K562 (cell line): Measurements from ENCODE around the gene RCC2. TPM values are rescaled to one million over a fixed set of nuclear protein-coding genes. Genes with fewer than 3 reads are reported as not detected.

Experiments used
- ARID1B ChIP-seq: fragments of 450-650 bp; IDR thresholded peaks from 2 replicates; pipeline ENCODE4 v1.6.1; 2016; ENCODE audit warnings: antibody characterized with exemption, mild to moderate bottlenecking, inconsistent platforms
- ATF7 ChIP-seq: fragments of 450-650 bp; IDR thresholded peaks from 2 replicates; pipeline ENCODE4 v1.7.1; 2014; ENCODE audit warnings: mild to moderate bottlenecking, moderate library complexity
- CBX2 ChIP-seq: fragments of 200-600 bp; sonication (generic); IDR thresholded peaks from one replicate; pipeline ENCODE4 v1.6.1; 2012; ENCODE audit warnings: mild to moderate bottlenecking, low read length, inconsistent platforms; ENCODE audit not compliant: insufficient read depth, poor library complexity, severe bottlenecking
- CTBP1 ChIP-seq: fragments of 450-650 bp; IDR thresholded peaks from 2 replicates; pipeline ENCODE4 v1.6.1; 2016; ENCODE audit warnings: borderline replicate concordance
- CXXC5 ChIP-seq: fragments of 250-450 bp; sonication (Bioruptor Pico); IDR thresholded peaks from 2 replicates; pipeline ENCODE4 v1.8.0; 2022; ENCODE audit warnings: inconsistent platforms, mild to moderate bottlenecking, moderate library complexity
- ESRRA ChIP-seq: fragments of 450-650 bp; IDR thresholded peaks from 2 replicates; pipeline ENCODE4 v1.6.1; 2014; ENCODE audit warnings: low read depth, mild to moderate bottlenecking, moderate library complexity, borderline replicate concordance
- NR2C1 ChIP-seq, 2 experiments: fragments of 450-650 bp; IDR thresholded peaks; 2 replicates each; pipeline ENCODE4 v1.6.1; 2017; ENCODE audit warnings: mild to moderate bottlenecking in 2 of 2, antibody characterized with exemption in 1 of 2, inconsistent platforms in 1 of 2, missing compliant biosample characterization in 1 of 2, missing genetic modification characterization in 1 of 2
- NR2C2 ChIP-seq, 2 experiments: fragments of 200-800 bp in 1 of 2; sonication (Bioruptor generic) in 1 of 2; sonication (generic) in 1 of 2; formaldehyde crosslinking in 1 of 2; IDR thresholded peaks; 2 replicates each; pipeline versions ENCODE4 v1.6.1 to v1.8.0; 2016 to 2022; ENCODE audit warnings: mild to moderate bottlenecking in 1 of 2, missing compliant biosample characterization in 1 of 2, missing genetic modification characterization in 1 of 2, missing genetic modification reagents in 1 of 2
- NR4A1 ChIP-seq, 2 experiments: fragments of 250-450 bp in 1 of 2; fragments of 450-650 bp in 1 of 2; sonication (Bioruptor Pico) in 1 of 2; IDR thresholded peaks; 2 replicates each; pipeline versions ENCODE4 v1.4.0 to v1.6.1; 2016 to 2020; ENCODE audit warnings: mild to moderate bottlenecking in 2 of 2, missing compliant biosample characterization in 1 of 2, missing genetic modification characterization in 1 of 2, moderate library complexity in 1 of 2
- SMARCA4 ChIP-seq: fragments of 450-650 bp; IDR thresholded peaks from 2 replicates; pipeline ENCODE4 v1.6.1; 2016
- TEAD1 ChIP-seq, 2 experiments: fragments of 450-650 bp in 1 of 2; sonication (generic) in 1 of 2; formaldehyde crosslinking; IDR thresholded peaks; 2 replicates each; pipeline versions ENCODE4 v1.4.0 to v1.8.0; 2020 to 2022; ENCODE audit warnings: mild to moderate bottlenecking in 2 of 2, missing genetic modification reagents in 1 of 2
- polyA plus RNA-seq, 8 experiments: library from polyadenylated mRNA; depleted of rRNA in 4 of 8; stranded (reverse) in 5 of 8; unstranded in 3 of 8; fragments of >200 nt; fragmentation: Nextera tagmentation in 2 of 8; fragmentation: Illumina TruSeq in 1 of 8; extraction: Ambion mirVana in 2 of 8; extraction: Trizol in 1 of 8; gene quantifications; 2 replicates each; pipeline versions ENCODE4 v1.2.1 to v1.2.3, GENCODE V29; 2011 to 2014; ENCODE audit warnings: inconsistent platforms in 1 of 8, missing spikeins in 1 of 8
- total RNA-seq, 7 experiments: library from RNA; depleted of rRNA in 6 of 7; stranded (reverse); fragments of >200 nt in 6 of 7; fragmentation: Illumina TruSeq in 2 of 7; extraction: Trizol in 2 of 7; gene quantifications; 2 replicates each; pipeline versions ENCODE4 v1.2.1 to v1.2.3, GENCODE V29; 2011 to 2021; ENCODE audit warnings: low replicate concordance in 1 of 7
- TF ChIP-seq, protein P1 (sequence below): fragments of 450-650 bp; formaldehyde crosslinking; IDR thresholded peaks from 2 replicates; pipeline ENCODE4 v1.4.0; 2020; ENCODE audit warnings: mild to moderate bottlenecking, moderate library complexity
- TF ChIP-seq, protein P2 (sequence below): sonication (generic); formaldehyde crosslinking; IDR thresholded peaks from 2 replicates; pipeline ENCODE4 v1.4.0; 2020; ENCODE audit warnings: mild to moderate bottlenecking, missing genetic modification reagents
- TF ChIP-seq, protein P3 (sequence below): fragments of 450-650 bp; IDR thresholded peaks from 2 replicates; pipeline ENCODE4 v1.6.1; 2016
- TF ChIP-seq, protein P4 (sequence below): fragments of 450-650 bp; IDR thresholded peaks from 2 replicates; pipeline ENCODE4 v1.6.1; 2016; ENCODE audit warnings: low read depth, mild to moderate bottlenecking, moderate library complexity
- TF ChIP-seq, protein P5 (sequence below): fragments of 250-450 bp; sonication (Bioruptor Pico); IDR thresholded peaks from 2 replicates; pipeline ENCODE4 v1.4.0; 2020

The RCC2 gene
- total and polyA plus RNA-seq, 9 of the 15 experiments (the other 6 are each of a cell fraction or from before 2014, with no cell fraction given): 31.8 to 292 (median 116) TPM

DNA sequence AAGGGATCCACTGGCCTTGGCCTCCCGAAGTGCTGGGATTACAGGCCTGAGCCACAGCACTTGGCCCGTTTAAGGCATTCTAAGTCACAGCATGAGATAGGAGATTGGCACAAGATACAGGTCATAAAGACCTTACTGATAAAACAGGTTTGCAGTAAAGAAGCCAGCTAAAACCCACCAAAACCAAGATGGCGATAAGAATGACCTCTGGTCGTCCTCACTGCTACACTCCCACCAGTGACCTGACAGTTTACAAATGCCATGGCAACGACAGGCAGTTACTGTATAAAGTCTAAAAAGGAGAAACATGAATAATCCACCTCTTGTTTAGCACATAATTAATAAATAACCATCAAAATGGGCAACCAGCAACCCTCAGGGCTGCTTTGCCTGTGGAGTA lies 33.3 kb upstream of the RCC2 start (continued):
- TF ChIP-seq ATF7 (peak; percentile 14; the same call in 1 of the 2 replicates), TEAD1 (CRISPR knock-in tag; IDR thresholded peaks at IDR 0.05) (0 out of 4 replicates have a peak, but pooled peaks of 1 of the 2 experiments have one; percentile 16), NR2C2 (CRISPR knock-in tag; IDR thresholded peaks at IDR 0.05) (no peak), NR2C2 (tag; IDR thresholded peaks at IDR 0.05) (peak; percentile 67), CXXC5 (CRISPR knock-in tag) (no peak), ARID1B (peak; percentile 29; the same call in 1 of the 2 replicates), CTBP1 (peak; percentile 34; the same call in 1 of the 2 replicates), NR4A1 (CRISPR knock-in tag; IDR thresholded peaks at IDR 0.05) (no peak), NR4A1 (tag; IDR thresholded peaks at IDR 0.05) (no peak), NR2C1 (IDR thresholded peaks at IDR 0.05) (peak; percentile 37; the same call in 1 of the 2 replicates), NR2C1 (tag; IDR thresholded peaks at IDR 0.05) (peak; percentile 70), SMARCA4 (peak; percentile 21; the same call in 1 of the 2 replicates), CBX2 (no peak), ESRRA (peak; percentile 98)
- TF ChIP-seq, protein P1, sequence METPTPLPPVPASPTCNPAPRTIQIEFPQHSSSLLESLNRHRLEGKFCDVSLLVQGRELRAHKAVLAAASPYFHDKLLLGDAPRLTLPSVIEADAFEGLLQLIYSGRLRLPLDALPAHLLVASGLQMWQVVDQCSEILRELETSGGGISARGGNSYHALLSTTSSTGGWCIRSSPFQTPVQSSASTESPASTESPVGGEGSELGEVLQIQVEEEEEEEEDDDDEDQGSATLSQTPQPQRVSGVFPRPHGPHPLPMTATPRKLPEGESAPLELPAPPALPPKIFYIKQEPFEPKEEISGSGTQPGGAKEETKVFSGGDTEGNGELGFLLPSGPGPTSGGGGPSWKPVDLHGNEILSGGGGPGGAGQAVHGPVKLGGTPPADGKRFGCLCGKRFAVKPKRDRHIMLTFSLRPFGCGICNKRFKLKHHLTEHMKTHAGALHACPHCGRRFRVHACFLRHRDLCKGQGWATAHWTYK (CRISPR knock-in tag): no peak
- TF ChIP-seq, protein P2, sequence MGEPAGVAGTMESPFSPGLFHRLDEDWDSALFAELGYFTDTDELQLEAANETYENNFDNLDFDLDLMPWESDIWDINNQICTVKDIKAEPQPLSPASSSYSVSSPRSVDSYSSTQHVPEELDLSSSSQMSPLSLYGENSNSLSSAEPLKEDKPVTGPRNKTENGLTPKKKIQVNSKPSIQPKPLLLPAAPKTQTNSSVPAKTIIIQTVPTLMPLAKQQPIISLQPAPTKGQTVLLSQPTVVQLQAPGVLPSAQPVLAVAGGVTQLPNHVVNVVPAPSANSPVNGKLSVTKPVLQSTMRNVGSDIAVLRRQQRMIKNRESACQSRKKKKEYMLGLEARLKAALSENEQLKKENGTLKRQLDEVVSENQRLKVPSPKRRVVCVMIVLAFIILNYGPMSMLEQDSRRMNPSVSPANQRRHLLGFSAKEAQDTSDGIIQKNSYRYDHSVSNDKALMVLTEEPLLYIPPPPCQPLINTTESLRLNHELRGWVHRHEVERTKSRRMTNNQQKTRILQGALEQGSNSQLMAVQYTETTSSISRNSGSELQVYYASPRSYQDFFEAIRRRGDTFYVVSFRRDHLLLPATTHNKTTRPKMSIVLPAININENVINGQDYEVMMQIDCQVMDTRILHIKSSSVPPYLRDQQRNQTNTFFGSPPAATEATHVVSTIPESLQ (CRISPR knock-in tag): no peak
- TF ChIP-seq, protein P3, sequence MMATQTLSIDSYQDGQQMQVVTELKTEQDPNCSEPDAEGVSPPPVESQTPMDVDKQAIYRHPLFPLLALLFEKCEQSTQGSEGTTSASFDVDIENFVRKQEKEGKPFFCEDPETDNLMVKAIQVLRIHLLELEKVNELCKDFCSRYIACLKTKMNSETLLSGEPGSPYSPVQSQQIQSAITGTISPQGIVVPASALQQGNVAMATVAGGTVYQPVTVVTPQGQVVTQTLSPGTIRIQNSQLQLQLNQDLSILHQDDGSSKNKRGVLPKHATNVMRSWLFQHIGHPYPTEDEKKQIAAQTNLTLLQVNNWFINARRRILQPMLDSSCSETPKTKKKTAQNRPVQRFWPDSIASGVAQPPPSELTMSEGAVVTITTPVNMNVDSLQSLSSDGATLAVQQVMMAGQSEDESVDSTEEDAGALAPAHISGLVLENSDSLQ: 0 out of 2 replicates have a peak, but pooled peaks have one; percentile 42
- TF ChIP-seq, protein P4, sequence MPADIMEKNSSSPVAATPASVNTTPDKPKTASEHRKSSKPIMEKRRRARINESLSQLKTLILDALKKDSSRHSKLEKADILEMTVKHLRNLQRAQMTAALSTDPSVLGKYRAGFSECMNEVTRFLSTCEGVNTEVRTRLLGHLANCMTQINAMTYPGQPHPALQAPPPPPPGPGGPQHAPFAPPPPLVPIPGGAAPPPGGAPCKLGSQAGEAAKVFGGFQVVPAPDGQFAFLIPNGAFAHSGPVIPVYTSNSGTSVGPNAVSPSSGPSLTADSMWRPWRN: no peak
- TF ChIP-seq, protein P5, sequence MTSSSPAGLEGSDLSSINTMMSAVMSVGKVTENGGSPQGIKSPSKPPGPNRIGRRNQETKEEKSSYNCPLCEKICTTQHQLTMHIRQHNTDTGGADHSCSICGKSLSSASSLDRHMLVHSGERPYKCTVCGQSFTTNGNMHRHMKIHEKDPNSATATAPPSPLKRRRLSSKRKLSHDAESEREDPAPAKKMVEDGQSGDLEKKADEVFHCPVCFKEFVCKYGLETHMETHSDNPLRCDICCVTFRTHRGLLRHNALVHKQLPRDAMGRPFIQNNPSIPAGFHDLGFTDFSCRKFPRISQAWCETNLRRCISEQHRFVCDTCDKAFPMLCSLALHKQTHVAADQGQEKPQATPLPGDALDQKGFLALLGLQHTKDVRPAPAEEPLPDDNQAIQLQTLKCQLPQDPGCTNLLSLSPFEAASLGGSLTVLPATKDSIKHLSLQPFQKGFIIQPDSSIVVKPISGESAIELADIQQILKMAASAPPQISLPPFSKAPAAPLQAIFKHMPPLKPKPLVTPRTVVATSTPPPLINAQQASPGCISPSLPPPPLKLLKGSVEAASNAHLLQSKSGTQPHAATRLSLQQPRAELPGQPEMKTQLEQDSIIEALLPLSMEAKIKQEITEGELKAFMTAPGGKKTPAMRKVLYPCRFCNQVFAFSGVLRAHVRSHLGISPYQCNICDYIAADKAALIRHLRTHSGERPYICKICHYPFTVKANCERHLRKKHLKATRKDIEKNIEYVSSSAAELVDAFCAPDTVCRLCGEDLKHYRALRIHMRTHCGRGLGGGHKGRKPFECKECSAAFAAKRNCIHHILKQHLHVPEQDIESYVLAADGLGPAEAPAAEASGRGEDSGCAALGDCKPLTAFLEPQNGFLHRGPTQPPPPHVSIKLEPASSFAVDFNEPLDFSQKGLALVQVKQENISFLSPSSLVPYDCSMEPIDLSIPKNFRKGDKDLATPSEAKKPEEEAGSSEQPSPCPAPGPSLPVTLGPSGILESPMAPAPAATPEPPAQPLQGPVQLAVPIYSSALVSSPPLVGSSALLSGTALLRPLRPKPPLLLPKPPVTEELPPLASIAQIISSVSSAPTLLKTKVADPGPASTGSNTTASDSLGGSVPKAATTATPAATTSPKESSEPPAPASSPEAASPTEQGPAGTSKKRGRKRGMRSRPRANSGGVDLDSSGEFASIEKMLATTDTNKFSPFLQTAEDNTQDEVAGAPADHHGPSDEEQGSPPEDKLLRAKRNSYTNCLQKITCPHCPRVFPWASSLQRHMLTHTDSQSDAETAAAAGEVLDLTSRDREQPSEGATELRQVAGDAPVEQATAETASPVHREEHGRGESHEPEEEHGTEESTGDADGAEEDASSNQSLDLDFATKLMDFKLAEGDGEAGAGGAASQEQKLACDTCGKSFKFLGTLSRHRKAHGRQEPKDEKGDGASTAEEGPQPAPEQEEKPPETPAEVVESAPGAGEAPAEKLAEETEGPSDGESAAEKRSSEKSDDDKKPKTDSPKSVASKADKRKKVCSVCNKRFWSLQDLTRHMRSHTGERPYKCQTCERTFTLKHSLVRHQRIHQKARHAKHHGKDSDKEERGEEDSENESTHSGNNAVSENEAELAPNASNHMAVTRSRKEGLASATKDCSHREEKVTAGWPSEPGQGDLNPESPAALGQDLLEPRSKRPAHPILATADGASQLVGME (CRISPR knock-in tag): no peak
